Mammary epithelial cell (primary cell): ENCODE data around the gene LNX1.

Experiments used
- CTCF ChIP-seq, 2 donors: IDR thresholded peaks in 1 of 2; conservative IDR thresholded peaks in 1 of 2; 2 replicates each; pipeline ENCODE4 v1.5.1; 2011 to 2012; ENCODE audit warnings: inconsistent platforms in 2 of 2, low read length in 2 of 2, mild to moderate bottlenecking in 2 of 2, control low read depth in 1 of 2, low read depth in 1 of 2; ENCODE audit not compliant: insufficient read depth in 1 of 2; ENCODE audit errors: extremely low read depth in 1 of 2
- EZH2 ChIP-seq: IDR thresholded peaks from 2 replicates; pipeline ENCODE4 v1.6.1; 2012; ENCODE audit warnings: low read length, inconsistent platforms, borderline replicate concordance

- TF ChIP-seq CTCF (conservative IDR thresholded peaks at IDR 0.05 in 1 of 2, IDR thresholded peaks at IDR 0.05 in 1 of 2; ENCODE audit: extremely low read depth in 1 of 2, insufficient read depth in 1 of 2, low read depth in 1 of 2, low read length in 2 of 2) (no peak), EZH2 (no peak)
Measured at GRCh38 chr4:53573696-53574095, 17.6 kb downstream of the LNX1 start.
